LNCAP (cell line): ENCODE data around the gene SSMEM1.
A peak's percentile ranks its signal among the peaks of the same experiment; 100 is the strongest.

ENCODE experiments used
- CTCF ChIP-seq: fragments of 450-650 bp; IDR thresholded peaks from 2 replicates; pipeline ENCODE4 v1.5.1; 2017; ENCODE audit warnings: mild to moderate bottlenecking

The SSMEM1 gene

GRCh38 chr7:130242198-130243014 is 34.7 kb downstream of the SSMEM1 start:
- TF ChIP-seq CTCF = peak; percentile 90

- no peak for TF ChIP-seq CTCF
These were observed 46.9 kb downstream of the SSMEM1 start for GRCh38 chr7:130254555-130254954.

GRCh38 chr7:130256704-130257103 is 49.0 kb downstream of the SSMEM1 start:
- no peak for TF ChIP-seq CTCF

- no peak for TF ChIP-seq CTCF
These were observed 50.9 kb downstream of the SSMEM1 start for GRCh38 chr7:130258494-130259078.

GRCh38 chr7:130262448-130262847 is 54.8 kb downstream of the SSMEM1 start:
- TF ChIP-seq CTCF = no peak

- TF ChIP-seq CTCF = no peak
These were observed 55.5 kb downstream of the SSMEM1 start for GRCh38 chr7:130263130-130263529.
